ENCODE results near the gene SUN1.

The SUN1 gene

DNA sequence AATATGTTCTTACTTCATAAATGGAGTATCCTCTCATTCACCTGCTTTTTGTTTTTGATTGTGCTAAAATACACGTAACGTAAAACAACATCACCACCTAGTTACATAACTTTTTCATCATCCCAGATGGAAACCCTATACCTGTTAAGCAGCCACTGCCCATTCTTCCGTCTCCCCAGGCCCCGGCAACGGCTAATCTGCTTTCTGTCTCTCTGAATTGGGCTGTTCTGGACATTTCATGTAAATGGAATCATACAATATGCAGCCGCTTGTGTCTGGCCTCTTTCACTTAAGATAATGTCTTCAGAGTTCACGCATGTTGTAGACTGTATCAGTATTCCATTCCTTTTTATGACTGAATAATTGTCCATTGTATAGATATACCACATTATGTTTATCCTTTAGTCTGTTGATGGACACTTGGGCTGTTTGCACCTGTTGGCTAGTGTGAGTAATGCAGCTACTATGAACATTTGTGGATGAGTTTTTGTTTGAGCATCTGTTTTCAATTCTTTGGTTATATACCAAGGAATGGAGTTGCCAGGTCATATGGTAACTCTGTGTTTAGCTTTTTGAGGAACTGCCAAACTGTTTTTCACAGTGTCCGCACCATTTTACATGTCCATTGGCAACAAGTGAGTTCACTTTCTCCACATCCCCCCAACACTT is 14.1 kb upstream of the SUN1 start:
- H3K9me3 Mint-ChIP-seq: no peaks in the 10 kb centered on the region
- H3K36me3 Mint-ChIP-seq (ENCODE audit: low read depth): peaks cover 15% of the 10 kb centered on the region
- peak overlapping the region; percentile 85 for H3K27ac Mint-ChIP-seq
- peaks cover 38% of the 10 kb centered on the region for H3K4me1 Mint-ChIP-seq (ENCODE audit: low read depth)
- peak overlapping the region; percentile 94 for H3K4me3 Mint-ChIP-seq
- no peak for DNase-seq (ENCODE audit: low spot score)
- peaks cover 14% of the 10 kb centered on the region for H3K27me3 Mint-ChIP-seq (ENCODE audit: low read depth)

GRCh38 chr7:820341-820740 is 11.9 kb upstream of the SUN1 start:
- H3K27ac Mint-ChIP-seq: no peak overlapping the region
- H3K36me3 Mint-ChIP-seq (ENCODE audit: low read depth): peaks cover 18% of the 10 kb centered on the region
- H3K9me3 Mint-ChIP-seq: no peaks in the 10 kb centered on the region
- peaks cover 30% of the 10 kb centered on the region for H3K4me1 Mint-ChIP-seq (ENCODE audit: low read depth)
- H3K27me3 Mint-ChIP-seq (ENCODE audit: low read depth): peaks cover 2% of the 10 kb centered on the region
- H3K4me3 Mint-ChIP-seq: no peak overlapping the region
- DNase-seq (ENCODE audit: low spot score): no peak

DNA sequence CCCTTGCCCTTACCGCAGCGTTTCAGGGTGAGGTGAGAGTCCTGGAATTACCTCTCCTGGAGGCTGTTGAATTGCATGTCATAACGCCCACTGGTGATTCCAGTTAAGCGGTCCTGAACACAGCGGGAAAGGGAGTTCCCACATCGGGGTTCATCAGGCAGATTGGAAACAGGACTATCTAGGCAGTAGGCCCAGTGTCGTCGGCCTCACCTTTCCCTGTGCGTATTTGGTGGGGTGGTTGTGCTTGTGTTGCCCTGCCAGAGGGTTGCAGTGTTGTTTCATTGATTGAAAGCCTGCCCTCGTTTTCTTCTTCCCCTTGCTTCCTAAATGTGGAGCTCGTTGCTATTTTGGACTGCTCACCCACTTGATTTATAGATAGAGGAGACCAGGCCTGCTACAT is 10.6 kb upstream of the SUN1 start:
- Mint-ChIP-seq H3K36me3 (ENCODE audit: low read depth) (peaks cover 18% of the 10 kb centered on the region), H3K4me3 (no peak overlapping the region), H3K9me3 (no peaks in the 10 kb centered on the region), H3K27me3 (ENCODE audit: low read depth) (no peaks in the 10 kb centered on the region), H3K27ac (no peak overlapping the region), H3K4me1 (ENCODE audit: low read depth) (peaks cover 30% of the 10 kb centered on the region)
- DNase-seq (ENCODE audit: low spot score): no peak

- peaks cover 25% of the 10 kb centered on the region for H3K4me1 Mint-ChIP-seq (ENCODE audit: low read depth)
- H3K27ac Mint-ChIP-seq: no peak overlapping the region
Measured at GRCh38 chr7:822692-823276, 9.5 kb upstream of the SUN1 start.

DNA sequence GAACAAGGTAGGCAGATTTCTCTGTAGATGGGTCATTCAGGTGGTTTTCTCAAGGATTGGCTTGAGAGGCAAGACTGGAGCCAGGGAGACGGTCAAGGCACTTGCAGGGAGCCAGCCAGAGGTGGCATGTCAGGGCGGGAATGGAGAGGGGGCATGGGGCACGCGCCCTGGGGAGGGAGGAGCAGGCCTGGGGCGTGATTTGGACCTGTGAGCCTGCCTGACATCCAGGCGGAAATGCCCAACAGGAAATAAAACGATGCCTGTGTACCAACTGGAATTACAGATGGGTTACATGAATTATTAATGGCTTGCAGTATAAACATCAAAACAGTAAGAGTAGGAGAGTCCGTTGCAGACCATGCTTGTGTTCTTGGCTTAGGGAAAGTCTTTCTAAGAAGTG is 8.6 kb upstream of the SUN1 start:
- no peaks in the 10 kb centered on the region for H3K9me3 Mint-ChIP-seq
- peaks cover 10% of the 10 kb centered on the region for H3K36me3 Mint-ChIP-seq (ENCODE audit: low read depth)
- H3K27me3 Mint-ChIP-seq (ENCODE audit: low read depth): no peaks in the 10 kb centered on the region
- no peak for DNase-seq (ENCODE audit: low spot score)
- H3K27ac Mint-ChIP-seq: no peak overlapping the region
- no peak overlapping the region for H3K4me3 Mint-ChIP-seq
- peaks cover 19% of the 10 kb centered on the region for H3K4me1 Mint-ChIP-seq (ENCODE audit: low read depth)

More at GRCh38 chr7:822692-823276, 9.5 kb upstream of the SUN1 start:
- peaks cover 18% of the 10 kb centered on the region for H3K36me3 Mint-ChIP-seq (ENCODE audit: low read depth)
- no peak overlapping the region for H3K4me3 Mint-ChIP-seq
- no peaks in the 10 kb centered on the region for H3K9me3 Mint-ChIP-seq
- no peak for DNase-seq (ENCODE audit: low spot score)
- no peaks in the 10 kb centered on the region for H3K27me3 Mint-ChIP-seq (ENCODE audit: low read depth)

DNA sequence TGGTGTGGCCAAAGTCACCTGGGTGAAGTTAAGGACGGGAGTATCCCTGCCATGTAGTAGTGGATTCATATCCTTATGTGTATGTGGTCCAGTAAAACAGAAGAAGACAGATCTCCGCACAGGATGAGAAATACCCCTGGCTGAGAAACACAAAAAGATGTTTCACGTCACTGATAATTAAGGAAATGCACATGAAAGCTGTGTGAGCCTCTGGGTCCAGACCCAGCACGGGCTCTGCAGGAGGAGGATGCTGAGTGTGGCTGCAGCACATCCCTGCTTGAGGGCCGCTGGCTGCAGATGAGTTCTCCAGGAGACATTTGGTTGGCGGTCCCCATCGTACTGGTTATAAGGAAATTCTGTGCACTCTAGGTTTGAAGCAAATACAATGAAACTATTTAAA is 8.2 kb upstream of the SUN1 start:
- H3K9me3 Mint-ChIP-seq: no peaks in the 10 kb centered on the region
- peaks cover 17% of the 10 kb centered on the region for H3K4me1 Mint-ChIP-seq (ENCODE audit: low read depth)
- no peak overlapping the region for H3K4me3 Mint-ChIP-seq
- no peak for DNase-seq (ENCODE audit: low spot score)
- no peak overlapping the region for H3K27ac Mint-ChIP-seq
- H3K27me3 Mint-ChIP-seq (ENCODE audit: low read depth): no peaks in the 10 kb centered on the region
- peaks cover 9% of the 10 kb centered on the region for H3K36me3 Mint-ChIP-seq (ENCODE audit: low read depth)

- Mint-ChIP-seq H3K4me3 (no peak overlapping the region), H3K4me1 (ENCODE audit: low read depth) (peaks cover 13% of the 10 kb centered on the region), H3K9me3 (no peaks in the 10 kb centered on the region), H3K36me3 (ENCODE audit: low read depth) (peaks cover 5% of the 10 kb centered on the region), H3K27me3 (ENCODE audit: low read depth) (no peaks in the 10 kb centered on the region), H3K27ac (no peak overlapping the region)
- no peak for DNase-seq (ENCODE audit: low spot score)
Measured at GRCh38 chr7:824664-825063, 7.6 kb upstream of the SUN1 start.

- Mint-ChIP-seq H3K27ac (no peak overlapping the region), H3K4me3 (no peak overlapping the region), H3K27me3 (ENCODE audit: low read depth) (no peaks in the 10 kb centered on the region), H3K4me1 (ENCODE audit: low read depth) (peaks cover 15% of the 10 kb centered on the region), H3K36me3 (ENCODE audit: low read depth) (peaks cover 5% of the 10 kb centered on the region), H3K9me3 (no peaks in the 10 kb centered on the region)
- no peak for DNase-seq (ENCODE audit: low spot score)
Measured at GRCh38 chr7:825386-825785, 6.9 kb upstream of the SUN1 start.

DNA sequence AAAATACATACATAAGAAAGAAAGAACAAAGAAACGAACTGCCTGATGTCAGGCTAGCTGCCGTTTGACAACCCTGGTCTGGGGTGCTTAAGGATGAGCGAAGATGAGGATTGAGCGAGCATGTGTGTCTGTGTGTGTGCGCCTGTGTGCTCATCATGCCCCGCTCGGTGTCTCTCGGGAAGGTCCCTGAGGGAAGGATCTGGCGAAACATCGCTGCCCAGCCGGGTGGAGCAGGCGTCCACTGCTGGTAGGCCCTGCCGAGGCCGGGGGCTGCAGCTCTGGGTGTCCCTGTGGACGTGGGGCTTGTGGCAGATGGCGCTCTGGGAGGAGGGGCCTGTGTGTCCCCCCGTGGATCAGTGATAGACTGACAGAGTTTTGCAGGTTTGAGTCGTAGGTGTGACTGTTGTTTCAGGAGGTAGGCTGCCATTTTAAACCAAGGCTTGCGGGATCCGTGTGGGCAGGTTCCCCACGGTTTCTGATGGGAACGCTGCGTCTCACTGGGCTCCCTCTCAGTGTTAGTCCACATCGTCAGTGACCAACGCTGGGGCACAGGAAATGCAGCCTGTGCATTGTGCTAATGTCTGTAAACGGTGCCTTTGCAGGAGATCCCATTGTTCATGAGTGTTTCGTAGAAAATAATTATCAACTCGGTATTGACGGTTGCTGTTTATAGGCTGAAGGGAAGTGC is 5.9 kb upstream of the SUN1 start:
- H3K27me3 Mint-ChIP-seq (ENCODE audit: low read depth): no peaks in the 10 kb centered on the region
- DNase-seq (ENCODE audit: low spot score): no peak
- no peaks in the 10 kb centered on the region for H3K9me3 Mint-ChIP-seq
- H3K27ac Mint-ChIP-seq: no peak overlapping the region
- H3K4me1 Mint-ChIP-seq (ENCODE audit: low read depth): peaks cover 16% of the 10 kb centered on the region
- H3K36me3 Mint-ChIP-seq (ENCODE audit: low read depth): peaks cover 3% of the 10 kb centered on the region
- no peak overlapping the region for H3K4me3 Mint-ChIP-seq

DNA sequence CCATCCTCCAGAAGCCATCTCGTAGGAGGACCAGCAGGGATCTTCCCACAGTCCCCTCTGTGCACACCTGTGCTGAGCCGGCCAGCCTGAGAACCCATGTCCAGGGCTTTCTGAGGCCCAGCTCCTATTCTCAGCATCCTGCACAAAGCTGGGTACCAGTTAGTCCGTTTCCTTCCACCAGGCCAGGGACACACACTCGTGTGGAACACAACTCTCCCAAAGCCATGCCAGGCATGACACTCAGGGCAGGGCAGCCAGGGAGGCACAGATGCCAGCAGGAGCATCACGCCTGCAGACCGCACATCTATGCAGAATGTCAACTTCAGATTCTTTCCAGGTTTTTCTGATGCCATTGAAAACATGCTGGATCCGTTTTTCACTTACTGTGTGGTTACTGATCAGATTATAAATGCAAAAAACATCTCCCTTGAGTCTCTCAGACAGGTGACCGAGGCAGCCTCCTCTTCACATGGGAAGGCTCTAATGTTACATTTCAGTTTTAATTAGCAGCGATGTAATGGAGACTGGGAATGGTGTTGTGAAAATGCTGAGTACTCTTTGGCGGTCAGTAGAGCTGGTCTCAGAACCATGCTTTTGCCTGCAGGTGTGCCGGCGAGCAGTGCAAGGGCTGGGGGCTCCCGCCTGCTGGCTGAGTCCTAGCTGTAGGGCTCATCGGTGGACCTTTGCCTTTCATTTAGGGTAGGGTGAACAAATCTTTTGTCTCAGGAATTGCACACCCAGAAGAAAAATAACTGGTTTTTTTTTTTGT is 3.3 kb upstream of the SUN1 start:
- Mint-ChIP-seq H3K27ac (no peak overlapping the region), H3K4me1 (ENCODE audit: low read depth) (peaks cover 28% of the 10 kb centered on the region), H3K9me3 (no peaks in the 10 kb centered on the region), H3K36me3 (ENCODE audit: low read depth) (peaks cover 8% of the 10 kb centered on the region), H3K4me3 (no peak overlapping the region), H3K27me3 (ENCODE audit: low read depth) (no peaks in the 10 kb centered on the region)
- DNase-seq (ENCODE audit: low spot score): no peak

GRCh38 chr7:830069-830468 is 2.2 kb upstream of the SUN1 start:
- Mint-ChIP-seq H3K27me3 (ENCODE audit: low read depth) (no peaks in the 10 kb centered on the region), H3K9me3 (no peaks in the 10 kb centered on the region), H3K36me3 (ENCODE audit: low read depth) (peaks cover 6% of the 10 kb centered on the region), H3K4me1 (ENCODE audit: low read depth) (peaks cover 28% of the 10 kb centered on the region), H3K4me3 (peak overlapping the region; percentile 65), H3K27ac (no peak overlapping the region)
- no peak for DNase-seq (ENCODE audit: low spot score)

DNA sequence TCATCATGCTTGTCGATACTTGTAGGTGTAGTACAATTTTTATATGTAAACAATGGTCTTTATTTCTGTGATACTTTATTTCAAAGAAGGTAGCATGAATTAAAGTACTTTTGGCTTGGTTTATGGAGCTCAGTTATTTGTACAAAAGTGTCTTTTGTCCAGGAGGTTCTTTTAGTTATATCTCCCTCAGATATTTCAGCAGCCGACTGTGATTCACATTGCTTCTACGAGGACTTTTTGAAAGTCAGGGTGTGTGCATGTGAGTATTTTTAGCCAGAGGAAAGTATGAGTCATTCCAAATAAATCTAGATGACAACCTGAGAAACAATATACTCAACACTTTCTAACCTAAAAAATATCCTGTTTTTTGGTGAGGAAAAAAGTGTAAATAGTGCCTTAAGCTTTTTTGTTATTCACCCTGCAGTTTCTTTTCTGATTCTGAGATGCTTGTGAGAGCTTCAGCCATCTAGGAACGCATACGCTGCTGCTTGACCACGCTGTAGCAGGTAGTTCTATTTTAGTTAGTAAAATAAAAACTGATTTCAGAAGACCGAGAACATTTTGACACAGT is 595 bp upstream of the SUN1 start:
- Mint-ChIP-seq H3K9me3 (no peaks in the 10 kb centered on the region), H3K27ac (peak overlapping the region; percentile 93), H3K36me3 (ENCODE audit: low read depth) (peaks cover 6% of the 10 kb centered on the region), H3K4me3 (peak overlapping the region; percentile 82), H3K4me1 (ENCODE audit: low read depth) (peaks cover 30% of the 10 kb centered on the region), H3K27me3 (ENCODE audit: low read depth) (no peaks in the 10 kb centered on the region)
- peak; percentile 41 for DNase-seq (ENCODE audit: low spot score)

- peak overlapping the region; percentile 93 for H3K27ac Mint-ChIP-seq
- no peaks in the 10 kb centered on the region for H3K9me3 Mint-ChIP-seq
Measured at GRCh38 chr7:832968-833424, 720 bp downstream of the SUN1 start.

More at GRCh38 chr7:832968-833424, 720 bp downstream of the SUN1 start:
- Mint-ChIP-seq H3K27me3 (ENCODE audit: low read depth) (no peaks in the 10 kb centered on the region), H3K4me1 (ENCODE audit: low read depth) (peaks cover 30% of the 10 kb centered on the region), H3K36me3 (ENCODE audit: low read depth) (peaks cover 6% of the 10 kb centered on the region), H3K4me3 (peak overlapping the region; percentile 82)
- DNase-seq (ENCODE audit: low spot score): no peak

Data from T-helper 2 cell treated with Interferon-gamma antibody and Interleukin-4, amounts not matched to agents 5 μg/mL and 100 μg/mL, for 36 hours (primary cell).